Measurements from ENCODE around the gene ABCB4.

Gene ABCB4

GRCh38 chr7:87420173-87420572, 55.3 kb downstream of the ABCB4 start:
- DNase-seq (ENCODE audit: low spot score): no peak

- peak; percentile 54 for DNase-seq (ENCODE audit: low spot score)
Observed at GRCh38 chr7:87416682-87417587, 58.5 kb downstream of the ABCB4 start.

- peak; percentile 12 for DNase-seq (ENCODE audit: low spot score)
Observed at GRCh38 chr7:87414794-87415188, 60.7 kb downstream of the ABCB4 start.

- peak; percentile 54 for DNase-seq (ENCODE audit: low spot score)
Observed at GRCh38 chr7:87413951-87414793, 61.3 kb downstream of the ABCB4 start.

GRCh38 chr7:87413029-87413428, 62.5 kb downstream of the ABCB4 start:
- peak; percentile 14 for DNase-seq (ENCODE audit: low spot score)

- peak; percentile 15 for DNase-seq (ENCODE audit: low spot score)
Observed at GRCh38 chr7:87411186-87411585, 64.3 kb downstream of the ABCB4 start.

- DNase-seq (ENCODE audit: low spot score): no peak
Observed at GRCh38 chr7:87404674-87405073, 70.8 kb downstream of the ABCB4 start.

GRCh38 chr7:87398446-87398845, 77.0 kb downstream of the ABCB4 start:
- peak; percentile 44 for DNase-seq (ENCODE audit: low spot score)

GRCh38 chr7:87395442-87396020, 79.9 kb downstream of the ABCB4 start:
- DNase-seq (ENCODE audit: low spot score): no peak

- DNase-seq (ENCODE audit: low spot score): no peak
Observed at GRCh38 chr7:87391020-87391701, 84.3 kb downstream of the ABCB4 start.

- no peak for DNase-seq (ENCODE audit: low spot score)
Observed at GRCh38 chr7:87380905-87381304, 94.6 kb downstream of the ABCB4 start.

GRCh38 chr7:87375662-87376435, 99.6 kb downstream of the ABCB4 start:
- no peak for DNase-seq (ENCODE audit: low spot score)

- DNase-seq (ENCODE audit: low spot score): no peak
Observed at GRCh38 chr7:87370660-87371180, 104.8 kb downstream of the ABCB4 start.

- DNase-seq (ENCODE audit: low spot score): no peak
Observed at GRCh38 chr7:87369216-87369615, 106.3 kb downstream of the ABCB4 start.

- DNase-seq (ENCODE audit: low spot score): no peak
Observed at GRCh38 chr7:87364246-87364645, 111.2 kb downstream of the ABCB4 start.

- DNase-seq (ENCODE audit: low spot score): no peak
Observed at GRCh38 chr7:87363342-87363741, 112.1 kb downstream of the ABCB4 start.

- DNase-seq (ENCODE audit: low spot score): no peak
Observed at GRCh38 chr7:87361320-87361719, 114.2 kb downstream of the ABCB4 start.

GRCh38 chr7:87359366-87359765, 116.1 kb downstream of the ABCB4 start:
- peak; percentile 34 for DNase-seq (ENCODE audit: low spot score)

- DNase-seq (ENCODE audit: low spot score): no peak
Observed at GRCh38 chr7:87356448-87356847, 119.0 kb downstream of the ABCB4 start.

- DNase-seq (ENCODE audit: low spot score): no peak
Observed at GRCh38 chr7:87354749-87355148, 120.7 kb downstream of the ABCB4 start.
